Stimulated activated CD8-positive, alpha-beta memory T cell treated with anti-CD3 and anti-CD28 coated beads, Interleukin-7, amount 100 ng/mL, for 1 hour (primary cell): ENCODE measurements around the gene LRRC4.

ENCODE experiments used
- DNase-seq, 2 donors: peaks; one replicate each; pipeline ENCODE4 v3.0.0-alpha.2; 2020; ENCODE audit warnings: low read depth in 2 of 2

The LRRC4 gene, protein sequence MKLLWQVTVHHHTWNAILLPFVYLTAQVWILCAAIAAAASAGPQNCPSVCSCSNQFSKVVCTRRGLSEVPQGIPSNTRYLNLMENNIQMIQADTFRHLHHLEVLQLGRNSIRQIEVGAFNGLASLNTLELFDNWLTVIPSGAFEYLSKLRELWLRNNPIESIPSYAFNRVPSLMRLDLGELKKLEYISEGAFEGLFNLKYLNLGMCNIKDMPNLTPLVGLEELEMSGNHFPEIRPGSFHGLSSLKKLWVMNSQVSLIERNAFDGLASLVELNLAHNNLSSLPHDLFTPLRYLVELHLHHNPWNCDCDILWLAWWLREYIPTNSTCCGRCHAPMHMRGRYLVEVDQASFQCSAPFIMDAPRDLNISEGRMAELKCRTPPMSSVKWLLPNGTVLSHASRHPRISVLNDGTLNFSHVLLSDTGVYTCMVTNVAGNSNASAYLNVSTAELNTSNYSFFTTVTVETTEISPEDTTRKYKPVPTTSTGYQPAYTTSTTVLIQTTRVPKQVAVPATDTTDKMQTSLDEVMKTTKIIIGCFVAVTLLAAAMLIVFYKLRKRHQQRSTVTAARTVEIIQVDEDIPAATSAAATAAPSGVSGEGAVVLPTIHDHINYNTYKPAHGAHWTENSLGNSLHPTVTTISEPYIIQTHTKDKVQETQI

DNA sequence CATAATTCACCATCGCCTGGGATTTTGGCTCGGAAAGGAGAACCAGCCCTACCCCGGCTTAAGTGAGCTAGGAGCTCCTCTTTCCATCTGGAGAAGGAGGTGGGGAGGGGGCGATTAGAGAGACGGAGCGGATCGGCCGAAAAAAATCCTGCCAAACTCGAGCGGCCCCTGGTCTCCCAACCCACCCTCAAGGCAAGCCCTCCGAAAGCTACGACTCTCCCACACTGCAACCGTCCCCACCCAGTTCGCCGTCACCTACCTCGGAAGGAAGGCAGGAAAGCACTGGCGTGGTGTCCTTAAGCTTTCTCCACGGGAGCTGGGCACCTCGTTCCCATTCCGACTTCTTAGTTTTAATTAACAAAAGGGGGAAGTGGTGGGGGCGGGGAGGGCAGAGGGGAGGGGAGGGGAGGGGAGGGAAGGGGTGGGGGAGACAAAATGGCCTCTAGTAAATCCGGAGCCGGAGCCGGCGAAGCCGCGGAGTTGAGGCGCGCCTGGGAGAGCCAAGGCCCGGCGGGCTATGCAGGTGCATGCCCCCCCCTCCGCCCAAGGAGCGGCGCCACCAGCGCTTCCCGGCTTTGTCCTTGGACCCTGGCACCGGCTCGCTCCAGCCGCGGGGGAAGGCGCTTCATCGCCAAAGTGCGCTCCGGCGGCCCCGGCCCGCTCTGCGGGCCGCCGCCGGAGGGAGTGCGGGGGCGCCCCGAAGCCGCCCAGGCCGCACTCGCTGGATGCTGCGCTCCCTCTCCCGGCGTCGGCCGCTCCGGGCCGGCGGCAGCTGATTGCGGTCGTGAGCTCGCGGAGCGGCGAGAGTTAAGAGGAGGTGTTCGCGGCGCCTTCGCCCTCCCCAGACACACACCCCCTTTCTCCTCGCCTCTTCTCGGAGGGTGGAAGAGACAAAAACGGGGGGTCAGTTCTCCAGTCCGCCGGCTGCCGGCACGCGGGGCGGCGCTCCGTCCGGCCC is at the start of gene LRRC4:
Gene LRRC4, minus strand, starts transcription at position 784 of the 958 bp plus-strand sequence. CDS start 797 bp downstream, outside the sequence.
- DNase-seq, result no peak

DNA sequence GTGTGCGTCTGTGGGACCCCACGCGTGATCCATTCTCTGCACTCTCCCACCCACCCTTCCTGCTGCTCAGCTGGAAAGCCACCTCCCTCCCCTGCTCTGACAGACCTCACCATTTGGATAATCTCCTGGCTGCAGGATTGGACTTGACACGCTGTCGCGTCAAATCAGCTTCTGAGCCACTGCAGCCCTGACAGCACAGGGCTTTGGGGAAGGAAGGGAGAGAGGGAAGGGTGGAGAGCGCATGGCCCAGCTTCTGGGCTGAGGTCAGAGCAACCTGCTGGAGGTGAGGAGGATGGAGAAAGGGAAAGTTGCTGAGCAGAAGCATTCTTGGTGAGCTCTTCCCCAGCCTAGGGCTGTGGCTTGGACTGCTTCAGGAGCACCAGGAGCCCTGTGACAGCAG is 48.9 kb upstream of the LRRC4 start:
- DNase-seq, result no peak

DNA sequence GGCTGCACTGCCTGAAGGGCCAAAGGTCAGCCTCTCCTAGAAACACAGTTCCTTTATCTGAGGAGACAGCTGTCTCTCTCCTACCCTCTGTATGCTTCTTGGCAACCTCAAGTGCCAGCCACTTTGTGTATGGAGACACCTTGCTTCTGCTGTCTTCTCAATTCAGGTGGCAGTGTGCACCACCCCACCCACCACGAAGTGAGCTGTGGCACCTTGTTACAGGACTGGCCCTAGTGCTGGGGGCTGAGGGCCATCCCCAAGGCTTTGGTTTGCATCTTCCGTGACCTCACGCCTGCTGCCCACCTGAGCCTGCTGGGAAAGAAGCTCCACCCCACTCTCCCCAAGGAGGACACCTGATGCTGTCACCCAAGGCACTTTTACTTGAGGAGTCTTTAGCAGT is 47.1 kb upstream of the LRRC4 start:
- DNase-seq, result no peak

DNA sequence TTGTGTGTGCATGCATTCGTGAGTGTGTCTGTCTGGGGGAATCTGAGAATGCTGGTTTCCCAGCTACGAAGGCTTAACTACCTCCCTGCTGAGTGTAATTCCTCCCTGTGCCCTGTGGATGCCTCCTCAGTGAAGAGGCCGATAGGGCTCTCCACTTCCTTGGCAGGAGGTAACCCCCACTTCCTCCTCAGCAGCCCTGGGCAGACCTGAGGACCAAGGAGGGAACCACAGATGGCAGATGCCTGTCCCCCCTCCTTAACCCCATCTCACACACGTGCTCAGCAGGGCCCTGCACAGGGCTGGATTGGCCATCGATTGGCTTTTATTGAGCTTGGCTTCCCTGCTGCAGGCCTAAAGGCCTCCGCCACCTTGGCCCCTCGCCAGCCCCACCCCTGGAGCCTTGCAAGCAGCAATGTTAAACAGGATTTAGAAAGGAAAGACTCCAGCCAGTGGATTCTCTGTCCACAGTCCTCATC is 45.6 kb upstream of the LRRC4 start:
- no peak for DNase-seq

DNA sequence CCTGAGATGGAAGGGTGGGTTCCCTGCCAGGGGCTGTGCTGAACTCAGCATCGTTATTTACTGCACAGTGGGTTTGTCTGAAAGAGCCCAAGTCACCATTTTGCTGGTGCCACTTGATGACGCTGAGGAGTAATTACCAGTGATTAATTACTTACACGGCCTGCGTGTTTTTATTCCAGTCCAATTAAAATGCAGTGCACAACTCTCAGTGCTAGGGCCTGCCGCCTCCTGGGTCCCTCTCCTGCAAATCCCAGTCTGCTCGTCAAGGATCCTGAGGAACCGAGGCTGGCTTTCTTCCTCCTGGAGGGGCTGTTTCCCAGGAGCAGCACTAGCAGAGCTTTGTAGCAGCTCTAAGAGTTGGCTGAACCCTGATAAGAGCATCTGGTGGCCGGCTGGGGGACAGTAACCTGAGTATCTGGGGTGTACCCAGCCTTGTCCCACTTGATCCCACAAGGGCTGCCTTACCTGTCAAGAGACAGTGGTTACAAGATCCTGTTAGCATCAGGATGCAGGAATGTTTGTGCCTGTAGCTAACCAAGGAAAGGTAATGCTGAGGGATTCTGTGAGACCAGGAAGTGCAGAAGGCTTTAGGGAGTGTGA is 45.1 kb upstream of the LRRC4 start:
- no peak for DNase-seq

DNA sequence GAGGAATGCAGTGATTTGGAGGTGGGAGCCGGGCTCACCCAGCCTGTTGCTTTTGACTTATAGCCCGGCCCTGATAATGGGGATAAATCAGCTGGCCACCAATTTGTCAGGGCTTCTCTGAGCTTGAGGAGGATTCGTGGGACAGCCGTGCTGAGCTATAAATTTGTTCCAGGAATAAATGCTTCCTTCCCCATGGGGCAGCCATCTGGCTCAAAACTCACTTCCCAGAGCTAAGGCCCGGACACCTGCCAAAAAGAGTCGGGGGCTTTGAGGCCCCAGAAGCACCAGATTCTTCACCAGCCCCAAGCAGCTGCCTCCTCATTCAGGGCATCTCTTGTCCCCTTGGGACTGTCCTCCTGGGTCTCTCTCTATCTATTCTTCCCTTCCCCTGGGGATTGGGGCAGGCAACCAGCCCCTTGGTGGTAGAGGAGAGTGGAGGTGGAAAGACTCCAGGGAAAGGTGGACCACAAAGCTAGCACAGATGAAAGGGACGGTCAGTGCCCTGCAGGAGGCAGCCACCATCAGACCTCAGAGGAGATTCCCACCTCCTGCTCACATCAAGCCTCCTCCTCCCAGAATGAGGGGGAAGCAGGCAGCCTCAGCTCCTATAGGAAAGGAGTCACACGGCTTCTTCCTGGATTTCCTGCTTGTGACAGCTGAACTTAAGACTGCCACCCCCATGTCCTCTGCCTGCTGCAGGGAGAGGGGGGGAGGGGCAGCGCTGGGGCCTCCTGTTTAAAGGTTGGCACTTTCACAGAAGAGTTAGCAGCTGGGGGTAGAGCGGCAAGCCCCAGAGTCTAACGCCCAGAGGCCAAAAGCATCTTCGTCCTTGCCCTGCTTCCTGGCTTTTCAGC is 44.2 kb upstream of the LRRC4 start:
- DNase-seq, result no peak

DNA sequence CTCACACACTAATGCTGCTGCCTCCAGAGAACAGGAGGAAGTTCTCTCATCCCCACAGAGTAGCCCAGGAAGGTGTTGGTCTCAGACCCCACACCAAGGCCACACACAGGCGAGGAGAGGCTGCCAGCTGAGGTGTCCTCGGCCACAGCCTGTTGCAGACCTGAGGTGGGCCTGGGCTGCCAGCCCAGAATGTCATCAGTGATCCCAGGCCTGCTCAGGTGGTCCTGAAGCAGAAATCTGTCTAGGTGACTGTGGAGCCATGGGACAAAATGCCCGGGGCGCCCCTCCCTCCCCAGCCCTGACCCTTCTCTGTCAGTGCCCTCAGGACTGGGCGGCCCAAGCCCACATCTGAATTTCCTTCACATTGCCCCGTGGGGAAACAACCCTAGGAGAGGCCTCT is 43.5 kb upstream of the LRRC4 start:
- no peak for DNase-seq

DNA sequence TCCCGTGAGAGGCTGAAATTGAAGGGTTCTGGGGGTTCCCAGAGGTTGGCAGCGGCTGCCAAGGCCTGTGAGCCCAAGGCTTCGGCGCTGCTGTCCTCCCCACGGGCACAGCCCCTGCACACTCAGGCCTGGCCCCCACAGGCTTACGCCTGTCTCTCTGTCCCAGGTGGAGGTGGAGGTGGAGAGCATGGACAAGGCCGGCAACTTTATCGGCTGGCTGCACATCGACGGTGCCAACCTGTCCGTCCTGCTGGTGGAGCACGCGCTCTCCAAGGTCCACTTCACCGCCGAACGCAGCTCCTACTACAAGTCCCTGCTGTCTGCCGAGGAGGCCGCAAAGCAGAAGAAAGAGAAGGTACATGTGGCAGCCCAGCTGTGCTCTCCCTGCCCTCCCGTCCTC is 43.1 kb upstream of the LRRC4 start:
- DNase-seq, result no peak

DNA sequence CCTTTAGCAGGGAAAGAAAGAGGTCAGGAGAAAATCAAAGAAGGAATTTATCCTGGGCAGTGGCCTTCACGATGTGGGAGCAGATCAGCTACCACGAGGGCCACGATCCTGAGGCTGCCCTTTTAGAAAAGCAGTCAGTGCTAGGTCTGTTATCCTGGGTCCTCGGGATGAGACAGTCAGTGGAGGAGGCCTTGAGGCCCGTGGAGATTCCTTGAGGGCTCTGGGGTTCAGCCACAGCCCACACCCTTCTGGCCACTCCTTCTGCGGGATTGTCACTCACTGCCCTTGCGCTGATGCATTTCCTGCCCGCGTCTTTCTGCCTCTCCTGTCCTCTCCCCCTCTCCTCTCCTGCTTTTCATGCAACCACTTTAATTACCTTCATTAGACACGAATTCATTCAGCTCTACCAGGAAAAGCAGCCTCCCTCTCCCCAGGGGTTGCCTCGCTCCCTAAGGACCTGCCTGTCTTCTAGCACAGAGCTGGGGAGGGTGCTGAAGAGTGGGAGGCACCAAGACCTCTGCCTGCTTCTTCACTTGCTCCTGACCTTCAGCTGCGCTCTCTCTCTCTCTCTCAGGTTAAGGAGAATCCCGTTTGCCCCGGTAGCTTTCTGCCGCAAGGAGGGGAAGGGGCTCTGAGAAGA is 42.6 kb upstream of the LRRC4 start:
- no peak for DNase-seq

DNA sequence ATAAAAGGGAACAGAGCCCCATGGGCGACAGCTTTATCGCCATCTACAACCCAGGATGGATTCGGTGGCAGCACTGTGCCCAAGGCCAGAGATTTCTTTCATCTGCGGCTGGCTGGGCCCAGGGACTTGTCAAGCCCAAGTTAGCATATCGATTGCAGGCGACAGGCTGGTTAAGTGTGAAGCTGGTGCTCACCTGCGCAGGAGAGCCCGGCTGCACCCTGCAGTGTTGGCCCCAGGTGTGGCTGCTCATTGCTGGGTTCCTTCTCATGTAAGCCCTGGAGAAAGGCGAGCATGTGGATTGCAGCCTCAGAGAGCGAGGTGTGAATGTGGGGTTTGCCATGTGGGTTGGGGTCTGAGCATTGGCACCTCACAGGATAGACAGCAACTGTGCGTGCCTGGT is 40.6 kb upstream of the LRRC4 start:
- DNase-seq, result no peak

DNA sequence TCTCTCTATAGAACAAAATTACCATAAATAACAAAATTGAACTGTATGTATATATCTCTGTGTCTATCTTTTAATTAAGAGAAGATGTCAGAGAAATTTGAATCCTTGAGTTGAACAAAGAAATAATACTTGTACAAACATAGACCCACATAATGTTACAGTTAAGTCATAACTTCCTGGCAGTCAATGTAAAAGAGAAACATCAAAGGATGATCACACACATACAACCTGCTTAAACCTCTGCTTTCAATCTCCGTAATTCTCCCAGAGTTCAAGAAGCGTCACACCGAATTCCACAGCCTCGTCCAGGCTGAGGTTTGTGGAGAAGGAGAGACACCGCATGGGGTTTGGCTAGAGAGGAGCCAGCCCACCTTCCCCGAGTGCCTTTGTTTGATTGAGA is 40.1 kb upstream of the LRRC4 start:
- no peak for DNase-seq

DNA sequence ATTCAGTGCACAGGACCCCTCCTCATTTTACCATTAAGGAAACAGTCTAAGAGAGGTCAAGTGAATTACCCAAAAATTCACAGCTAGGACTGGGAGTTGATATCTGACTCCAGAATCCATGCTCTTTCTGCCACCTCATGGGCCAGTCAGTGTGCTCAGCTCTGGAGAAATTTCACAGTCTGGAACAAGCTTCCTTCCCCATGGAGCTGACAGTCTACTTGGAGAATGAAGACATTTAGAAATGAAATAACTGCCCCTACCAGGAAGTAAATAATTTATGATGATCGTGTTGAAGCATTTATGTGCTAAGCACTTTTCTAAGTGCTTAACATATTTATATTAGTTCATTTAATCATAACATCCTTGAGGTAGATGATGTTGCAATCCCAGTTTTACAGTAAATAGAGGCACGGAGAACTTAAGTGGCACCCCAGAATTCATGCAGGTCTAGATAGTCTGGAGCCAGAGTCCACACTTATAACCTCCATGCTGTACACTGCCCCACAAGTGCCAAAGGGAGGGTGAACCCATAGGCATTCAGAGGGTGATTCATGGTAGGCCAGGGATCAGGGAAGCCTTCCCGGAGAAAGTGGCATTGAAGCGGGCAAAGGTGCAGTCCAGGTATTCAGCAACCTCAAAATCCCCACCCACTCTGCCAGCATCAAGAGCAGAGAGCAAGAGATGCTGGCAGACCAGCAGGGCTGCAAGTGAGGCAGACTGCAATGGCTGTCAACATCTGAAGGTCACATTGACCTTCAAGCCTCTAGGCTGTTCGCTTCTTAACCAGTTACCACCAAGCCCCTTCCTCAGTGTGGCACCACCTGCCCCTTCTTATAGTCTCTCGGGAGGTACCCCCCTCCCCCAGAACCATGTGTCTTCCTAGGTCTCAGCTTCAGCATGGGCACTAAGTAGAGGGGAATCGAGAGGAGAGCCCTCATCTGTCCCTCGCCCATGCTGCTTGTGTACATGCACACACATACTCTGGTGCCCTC is 38.4 kb upstream of the LRRC4 start:
- DNase-seq, result no peak

DNA sequence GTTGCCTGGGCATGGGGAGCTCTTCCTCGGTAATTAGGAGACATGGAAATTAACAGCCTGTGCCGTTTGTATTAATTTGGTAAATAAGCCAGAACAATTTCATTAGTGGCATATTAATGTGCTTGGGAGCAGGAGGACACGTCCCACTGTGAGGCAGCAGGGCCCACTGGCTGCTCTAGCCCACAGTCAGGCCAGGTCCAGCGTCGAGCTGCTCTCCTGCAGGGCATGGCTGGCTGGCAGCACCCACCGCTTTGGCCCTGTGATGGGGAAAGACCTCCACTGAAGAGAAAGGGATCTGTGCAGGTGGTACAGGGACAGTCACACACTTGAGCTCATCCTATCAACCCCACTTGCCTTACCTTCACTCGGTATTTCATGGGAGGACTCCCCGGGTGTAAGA is 37.5 kb upstream of the LRRC4 start:
- DNase-seq, result no peak

DNA sequence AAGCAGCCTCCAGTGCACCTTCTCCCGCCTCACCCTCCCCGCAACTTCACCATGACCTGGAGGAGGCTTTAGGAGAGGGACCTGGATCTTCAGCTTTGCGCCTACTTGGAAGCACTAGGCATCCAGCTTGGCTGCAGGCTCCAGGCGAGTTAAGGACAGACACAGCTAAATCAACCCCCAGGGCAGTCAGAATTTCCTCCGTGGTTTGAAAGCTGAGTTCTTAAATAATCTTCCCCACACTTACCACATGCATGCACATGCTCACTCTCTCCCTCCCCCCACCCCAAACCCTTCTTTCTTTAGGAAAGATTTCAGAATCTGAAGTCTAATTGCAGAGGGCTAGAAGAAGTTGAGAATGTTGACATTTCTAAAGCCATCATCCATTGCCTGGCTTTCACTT is 36.7 kb upstream of the LRRC4 start:
- DNase-seq, result no peak

DNA sequence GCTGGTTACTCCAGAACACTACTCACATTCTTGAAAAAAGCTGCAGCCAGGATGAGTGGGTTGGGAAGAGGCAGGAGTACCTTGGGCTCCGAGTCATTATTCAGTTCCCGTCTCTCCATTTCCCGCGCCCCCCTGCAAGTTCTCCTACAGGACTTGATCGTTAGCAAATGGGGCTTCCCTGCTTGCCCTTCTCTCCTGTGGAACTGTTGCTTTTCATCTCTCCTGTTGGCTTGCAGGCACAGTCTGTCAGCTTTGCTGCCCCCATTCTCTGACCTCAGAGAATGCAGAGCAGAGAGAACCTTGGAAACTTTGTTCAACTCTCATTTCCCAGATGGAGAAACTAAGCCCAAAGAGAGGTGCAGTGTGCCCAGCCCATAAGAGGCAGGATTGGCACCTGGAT is 35.6 kb upstream of the LRRC4 start:
- no peak for DNase-seq

DNA sequence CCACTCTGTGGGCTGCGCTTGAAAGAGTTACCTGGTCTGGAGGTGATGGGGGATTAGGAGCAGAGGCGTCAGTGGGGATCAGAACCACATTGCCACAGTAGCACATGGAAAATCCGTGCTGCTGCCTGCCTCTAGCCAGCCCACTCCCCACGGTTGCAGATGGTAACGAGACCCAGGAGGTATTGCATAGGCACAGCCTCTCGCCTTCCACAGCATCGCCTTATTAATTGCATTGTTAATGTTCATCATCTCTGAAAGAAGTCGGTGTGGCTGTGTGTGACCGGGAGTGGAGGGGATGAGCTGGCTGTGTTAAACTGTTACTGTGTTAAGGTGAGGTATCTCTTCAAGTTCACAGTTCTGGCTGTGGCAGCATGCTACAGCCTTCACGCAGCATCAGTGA is 35.2 kb upstream of the LRRC4 start:
- no peak for DNase-seq

DNA sequence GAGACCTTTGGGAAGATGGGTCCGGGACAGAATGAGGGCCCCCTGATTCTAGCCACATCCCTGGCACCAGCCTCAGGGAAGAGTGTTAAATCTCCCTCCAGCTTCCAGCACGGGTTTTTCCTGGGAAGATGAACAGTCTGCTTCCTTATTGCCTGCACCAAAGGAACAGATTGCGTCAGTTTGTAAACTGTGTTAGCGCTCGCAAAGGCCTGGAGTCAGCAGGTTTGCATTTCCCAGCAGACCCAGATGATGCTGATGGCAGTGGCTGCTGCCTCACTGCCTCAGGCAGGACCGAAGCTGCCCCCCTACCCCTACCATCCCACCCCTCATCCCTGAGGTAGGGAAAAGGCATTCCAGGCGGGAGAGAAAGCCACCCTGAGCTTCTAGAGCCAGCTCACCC is 34.6 kb upstream of the LRRC4 start:
- DNase-seq, result no peak

DNA sequence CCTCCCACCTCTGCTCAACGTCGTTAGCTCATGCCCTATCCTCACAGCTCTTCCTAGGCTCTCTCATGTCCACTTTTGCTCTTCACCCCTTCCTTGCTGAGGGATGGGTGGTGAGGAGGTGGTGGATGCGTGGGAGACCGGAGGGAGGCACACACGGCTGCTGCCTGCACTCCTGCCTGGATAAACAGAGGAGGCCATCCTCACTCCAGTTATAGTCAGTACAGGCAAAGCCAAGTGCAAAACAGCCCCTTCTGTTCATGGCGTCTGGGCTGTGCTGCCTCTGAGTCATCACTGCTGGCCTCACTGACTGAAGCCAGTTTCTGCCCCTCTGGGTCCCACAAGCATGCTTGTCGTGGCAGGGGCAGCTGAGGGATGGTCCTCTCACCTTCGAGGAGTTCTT is 31.9 kb upstream of the LRRC4 start:
- DNase-seq, result no peak

DNA sequence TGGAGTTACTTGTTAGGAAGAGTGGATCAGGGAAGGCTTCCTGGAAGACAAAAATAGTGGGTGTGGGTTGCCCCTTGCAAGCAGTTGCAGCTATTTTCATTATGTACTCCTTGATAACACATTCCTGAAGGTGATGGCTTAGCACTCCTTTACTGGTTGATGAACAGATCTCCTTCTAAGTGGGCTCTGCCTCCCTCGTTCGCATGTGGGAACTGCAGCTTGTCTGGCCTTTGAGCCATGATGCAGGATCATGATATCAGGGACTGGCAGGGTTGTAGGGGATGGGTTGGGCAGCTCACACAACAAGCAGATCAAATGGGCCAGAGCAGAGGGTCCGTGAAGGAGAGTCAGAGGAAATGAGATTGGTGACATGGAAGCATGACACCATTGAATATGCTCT is 28.8 kb upstream of the LRRC4 start:
- DNase-seq, result no peak
